Measurements from ENCODE around the gene OTOP1. TPM values are rescaled to one million over a fixed set of nuclear protein-coding genes. Genes with fewer than 3 reads are reported as not detected.
"Not testable (repeated sequence)": the region's sequence is repeated elsewhere in the genome, so short reads cannot be mapped to it uniquely, and the experiment has no call there.

OTOP1 gene
- total and polyA plus RNA-seq, 5 experiments from 2014 or later: not detected

DNA sequence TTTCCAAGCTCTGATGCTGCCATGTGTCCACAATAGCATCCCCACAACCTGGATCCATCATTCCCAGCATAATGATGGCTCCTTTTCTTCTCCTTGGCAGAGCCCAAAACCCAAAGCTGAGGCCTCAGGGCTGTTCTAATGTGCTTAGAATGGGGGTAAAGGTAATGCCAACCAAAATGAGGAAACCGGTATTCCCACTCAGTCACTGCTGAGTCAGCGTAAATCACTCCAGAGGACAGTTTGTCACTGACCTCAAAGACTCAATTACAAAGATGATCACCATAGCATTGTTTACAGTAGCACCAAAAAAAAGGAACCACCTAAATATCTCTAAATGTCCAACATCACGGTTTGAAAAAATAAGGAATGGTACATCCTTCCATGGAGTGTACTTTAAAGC, 41.2 kb downstream of the OTOP1 start:
- DNase-seq (no peak), ATAC-seq (no peak)
- Mint-ChIP-seq H3K36me3 (peaks cover 0 to 2% (median 0%) of the 10 kb centered on the region in 3 donors), H3K4me1 (peaks cover 0 to 5% (median under 1%) of the 10 kb centered on the region in 4 donors), H3K4me3 (no peak overlapping the region), H3K9me3 (peaks cover 0 to 1% (median 0%) of the 10 kb centered on the region in 9 donors), H3K27ac (no peak overlapping the region), H3K27me3 (peaks cover 11 to 60% (median 36%) of the 10 kb centered on the region in 5 donors)
- POLR2A ChIA-PET: no interaction called here

DNA sequence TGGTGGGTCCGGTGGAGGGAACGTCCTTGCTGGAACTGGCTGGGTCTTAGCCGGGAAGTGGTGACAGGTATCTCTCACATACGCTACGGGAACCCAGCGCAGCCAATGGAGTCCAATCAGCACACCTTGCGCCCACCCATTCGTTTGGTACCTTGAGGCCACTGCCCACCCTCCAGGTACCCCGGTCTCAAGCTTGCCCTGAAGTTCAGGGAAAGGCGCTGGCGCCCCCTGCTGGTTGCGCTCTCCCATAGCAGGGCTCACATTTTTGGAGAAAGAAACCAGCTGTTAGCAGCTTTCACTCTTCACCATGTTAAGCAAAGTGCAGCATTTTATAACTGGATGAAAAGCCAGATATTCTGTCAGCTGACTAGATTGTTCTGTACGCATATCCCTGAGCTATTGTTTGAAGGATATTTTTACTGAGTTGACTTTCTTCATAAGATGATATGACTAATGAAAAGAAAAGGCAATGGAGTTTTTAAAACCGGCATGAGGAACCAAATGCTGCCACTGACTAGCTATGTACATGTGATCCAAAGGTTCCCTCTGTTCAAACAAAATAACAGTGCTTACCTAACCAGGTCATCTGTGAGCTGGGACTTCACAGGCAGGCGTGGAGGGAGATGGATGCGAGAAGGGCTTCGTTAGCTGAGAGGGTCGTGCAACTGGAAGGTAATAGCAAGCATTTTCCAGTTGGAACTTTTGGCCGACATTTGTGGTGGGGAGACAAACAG, 43.7 kb downstream of the OTOP1 start:
- H3K4me3 Mint-ChIP-seq: no peak overlapping the region
- peaks cover 0 to 1% (median 0%) of the 10 kb centered on the region in 9 donors for H3K9me3 Mint-ChIP-seq
- ATAC-seq (no peak), DNase-seq (peak in 2 of 10 donors; percentile 9 to 11)
- H3K27ac Mint-ChIP-seq: no peak overlapping the region
- peaks cover 0 to 2% (median 0%) of the 10 kb centered on the region in 3 donors for H3K36me3 Mint-ChIP-seq
- POLR2A ChIA-PET: no interaction called here
- peaks cover 0 to 5% (median under 1%) of the 10 kb centered on the region in 4 donors for H3K4me1 Mint-ChIP-seq
- H3K27me3 Mint-ChIP-seq: peaks cover 20 to 62% (median 38%) of the 10 kb centered on the region in 5 donors

DNA sequence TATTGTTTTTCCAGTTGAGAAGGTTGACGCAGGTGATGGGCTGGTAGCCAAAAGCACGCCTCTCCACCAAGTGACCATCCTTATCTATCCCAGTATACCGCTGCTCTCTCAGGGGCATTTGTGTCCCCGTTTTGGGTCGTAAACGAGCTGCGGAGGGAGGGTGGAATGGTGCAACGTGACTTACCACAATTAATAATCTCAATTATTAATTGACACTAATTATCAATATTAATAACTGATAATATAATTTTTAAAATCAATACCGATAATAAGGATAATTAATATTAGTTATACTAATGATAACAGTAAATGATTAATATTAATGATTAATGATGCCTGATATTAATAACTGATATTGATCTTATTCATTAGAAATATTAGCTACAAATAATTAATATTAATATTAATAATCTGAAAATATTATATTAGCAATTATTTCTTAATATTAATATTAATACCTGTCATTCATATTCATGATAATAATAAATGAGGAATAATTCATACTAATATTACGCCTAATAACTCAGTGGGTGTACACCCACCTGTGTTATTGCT, 56.1 kb downstream of the OTOP1 start:
- no peak for DNase-seq
- POLR2A ChIA-PET: no interaction called here
- Mint-ChIP-seq H3K4me3 (no peak overlapping the region), H3K4me1 (no peaks in the 10 kb centered on the region), H3K27me3 (peaks cover 0 to 33% (median 18%) of the 10 kb centered on the region in 5 donors), H3K27ac (no peak overlapping the region), H3K9me3 (peaks cover 0 to 4% (median 0%) of the 10 kb centered on the region in 9 donors), H3K36me3 (no peaks in the 10 kb centered on the region)
- no peak for ATAC-seq

DNA sequence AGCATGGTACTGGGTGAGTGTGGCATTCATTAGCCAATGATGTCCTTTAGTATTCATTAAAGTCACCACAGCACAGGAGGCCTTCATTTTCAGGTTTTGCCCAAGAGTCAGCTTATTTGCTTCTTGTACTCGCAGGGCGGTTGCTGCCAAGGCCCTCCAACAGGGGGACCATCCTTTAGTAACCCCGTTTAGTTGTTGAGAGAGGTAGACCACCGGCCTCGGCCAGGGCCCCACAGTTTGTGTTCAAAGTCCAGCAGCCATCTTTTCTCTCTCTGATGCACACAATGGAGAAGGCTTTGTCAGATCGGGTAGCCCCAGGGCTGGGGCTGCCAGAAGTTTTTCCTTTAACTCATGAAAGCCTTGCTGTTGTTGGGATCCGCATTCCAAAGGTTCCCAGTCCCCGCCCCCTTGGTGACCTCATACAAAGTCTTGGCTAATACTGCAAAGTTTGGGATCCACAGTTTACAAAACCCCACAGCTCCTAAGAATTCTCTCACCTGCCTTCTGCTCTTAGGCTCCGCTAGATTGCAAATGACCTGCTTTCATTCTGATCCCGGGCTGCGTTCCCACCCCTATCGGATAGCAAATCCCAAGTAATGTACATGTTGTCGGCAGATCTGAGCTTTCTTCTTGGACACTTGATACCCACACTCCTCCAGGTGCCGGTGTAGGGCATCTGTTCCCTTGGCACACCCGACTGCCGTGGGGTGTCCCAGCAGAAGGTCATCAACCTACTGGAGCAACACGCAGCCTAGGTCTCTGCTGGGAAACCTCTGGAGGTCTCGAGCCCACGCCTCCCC, 58.5 kb downstream of the OTOP1 start:
- H3K4me3 Mint-ChIP-seq, H3K4me1 Mint-ChIP-seq, H3K9me3 Mint-ChIP-seq, H3K36me3 Mint-ChIP-seq, DNase-seq, H3K27ac Mint-ChIP-seq, ATAC-seq, POLR2A ChIA-PET: not testable (repeated sequence)
- peaks cover 0 to 28% (median 14%) of the 10 kb centered on the region in 5 donors for H3K27me3 Mint-ChIP-seq

DNA sequence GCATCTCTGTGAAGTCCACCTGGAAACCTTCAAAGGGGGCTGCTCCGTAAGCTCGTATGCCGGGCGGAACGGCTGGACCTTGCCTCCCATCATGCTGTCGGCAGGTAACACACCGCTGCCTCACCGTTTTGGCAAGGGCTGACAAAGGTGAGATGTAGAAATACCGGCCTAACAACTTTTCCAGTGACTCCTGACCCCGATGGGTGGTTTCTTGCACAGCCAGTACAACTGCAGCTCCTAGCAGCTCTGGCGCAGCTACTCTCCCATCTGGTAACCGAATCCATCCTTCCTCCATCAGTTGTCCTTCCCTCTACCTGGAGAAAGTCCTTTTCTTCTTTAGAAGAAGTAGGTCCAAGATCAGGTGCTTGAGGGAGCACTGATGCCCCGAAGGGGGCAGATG, 59.7 kb downstream of the OTOP1 start:
- POLR2A ChIA-PET, H3K36me3 Mint-ChIP-seq, H3K4me3 Mint-ChIP-seq, ATAC-seq, H3K27ac Mint-ChIP-seq, H3K9me3 Mint-ChIP-seq, H3K4me1 Mint-ChIP-seq, DNase-seq: not testable (repeated sequence)
- peaks cover 0 to 28% (median 14%) of the 10 kb centered on the region in 5 donors for H3K27me3 Mint-ChIP-seq

DNA sequence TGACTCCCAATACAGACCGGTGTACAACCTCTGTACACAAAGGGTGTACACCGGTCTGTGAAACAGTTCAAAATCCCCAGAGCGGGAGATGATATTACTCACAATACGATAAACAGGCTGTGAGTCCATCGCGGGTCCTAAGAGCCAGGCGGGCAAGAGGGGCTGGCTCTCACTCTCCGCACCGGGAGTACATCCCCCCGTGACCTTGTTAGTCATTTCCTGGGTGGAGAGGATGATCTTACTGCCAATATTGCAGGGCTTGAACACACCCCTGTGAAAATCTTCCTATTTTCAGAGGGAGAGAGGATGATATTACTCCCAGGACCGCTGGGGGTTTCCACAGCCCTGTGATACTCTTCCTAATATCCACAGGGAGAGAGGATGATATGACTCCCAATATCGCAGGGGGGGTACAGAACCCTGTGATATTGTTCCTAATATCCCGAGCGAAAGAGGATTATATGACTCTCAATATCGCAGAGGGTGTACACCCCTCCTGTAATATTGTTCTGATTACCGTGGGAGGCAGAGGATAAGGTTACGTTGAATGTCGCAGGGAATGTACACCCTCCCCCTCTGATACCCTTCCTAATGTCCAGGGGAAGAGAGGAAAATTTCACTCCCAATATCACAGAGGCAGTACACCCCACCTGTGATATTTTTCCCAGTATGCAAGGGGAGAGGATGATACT, 60.9 kb downstream of the OTOP1 start:
- H3K36me3 Mint-ChIP-seq, H3K4me1 Mint-ChIP-seq, ATAC-seq, DNase-seq, H3K9me3 Mint-ChIP-seq, H3K4me3 Mint-ChIP-seq, H3K27ac Mint-ChIP-seq, POLR2A ChIA-PET: not testable (repeated sequence)
- peaks cover 0 to 24% (median 14%) of the 10 kb centered on the region in 5 donors for H3K27me3 Mint-ChIP-seq

DNA sequence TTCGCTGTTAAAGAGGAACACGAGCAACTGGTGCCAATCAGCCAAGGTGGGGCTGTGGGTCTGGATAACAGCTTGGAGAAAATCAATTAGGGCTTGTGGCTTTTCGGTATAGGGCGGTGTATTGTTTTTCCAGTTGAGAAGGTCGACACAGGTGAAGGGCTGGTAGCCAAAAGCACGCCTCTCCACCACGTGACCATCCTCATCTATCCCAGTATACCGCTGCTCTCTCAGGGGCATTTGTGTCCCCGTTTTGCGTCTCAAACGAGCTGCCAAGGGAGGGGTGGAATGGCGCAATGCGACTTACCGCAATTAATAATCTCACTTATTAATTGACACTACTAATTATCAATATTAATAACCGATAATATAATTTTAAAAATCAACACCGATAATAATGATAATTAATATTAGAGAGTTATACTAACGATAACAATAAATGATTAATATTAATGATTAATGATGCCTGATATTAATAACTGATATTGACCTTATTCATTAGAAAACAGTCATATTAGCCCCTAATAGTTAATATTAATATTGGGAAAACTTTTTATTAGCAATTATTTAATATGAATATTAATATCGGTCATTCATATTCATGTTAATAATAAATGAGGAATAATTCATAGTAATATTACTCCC, 62.1 kb downstream of the OTOP1 start:
- POLR2A ChIA-PET, ATAC-seq, DNase-seq: not testable (repeated sequence)

DNA sequence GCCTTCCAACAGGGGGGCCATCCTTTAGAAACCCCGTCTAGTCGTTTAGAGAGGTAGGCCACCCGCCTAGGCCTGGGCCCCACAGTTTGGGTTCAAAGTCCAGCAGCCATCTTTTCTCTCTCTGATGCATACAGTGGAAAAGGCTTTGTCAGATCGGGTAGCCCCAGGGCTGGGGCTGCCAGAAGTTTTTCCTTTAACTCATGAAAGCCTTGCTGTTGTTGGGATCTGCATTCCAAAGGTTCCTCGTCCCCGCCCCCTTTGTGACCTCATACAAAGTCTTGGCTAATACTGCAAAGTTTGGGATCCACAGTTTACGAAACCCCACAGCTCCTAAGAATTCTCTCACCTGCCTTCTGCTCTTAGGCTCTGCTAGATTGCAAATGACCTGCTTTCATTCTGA, 64.5 kb downstream of the OTOP1 start:
- H3K36me3 Mint-ChIP-seq, H3K4me3 Mint-ChIP-seq, DNase-seq, H3K9me3 Mint-ChIP-seq, H3K4me1 Mint-ChIP-seq, ATAC-seq, POLR2A ChIA-PET, H3K27ac Mint-ChIP-seq: not testable (repeated sequence)
- peaks cover 0 to 25% (median 16%) of the 10 kb centered on the region in 5 donors for H3K27me3 Mint-ChIP-seq

More for the DNA sequence above, 62.1 kb downstream of the OTOP1 start:
- not testable (repeated sequence) for H3K9me3 Mint-ChIP-seq, H3K36me3 Mint-ChIP-seq, H3K4me1 Mint-ChIP-seq, H3K4me3 Mint-ChIP-seq, H3K27ac Mint-ChIP-seq
- peaks cover 0 to 30% (median 18%) of the 10 kb centered on the region in 5 donors for H3K27me3 Mint-ChIP-seq

DNA sequence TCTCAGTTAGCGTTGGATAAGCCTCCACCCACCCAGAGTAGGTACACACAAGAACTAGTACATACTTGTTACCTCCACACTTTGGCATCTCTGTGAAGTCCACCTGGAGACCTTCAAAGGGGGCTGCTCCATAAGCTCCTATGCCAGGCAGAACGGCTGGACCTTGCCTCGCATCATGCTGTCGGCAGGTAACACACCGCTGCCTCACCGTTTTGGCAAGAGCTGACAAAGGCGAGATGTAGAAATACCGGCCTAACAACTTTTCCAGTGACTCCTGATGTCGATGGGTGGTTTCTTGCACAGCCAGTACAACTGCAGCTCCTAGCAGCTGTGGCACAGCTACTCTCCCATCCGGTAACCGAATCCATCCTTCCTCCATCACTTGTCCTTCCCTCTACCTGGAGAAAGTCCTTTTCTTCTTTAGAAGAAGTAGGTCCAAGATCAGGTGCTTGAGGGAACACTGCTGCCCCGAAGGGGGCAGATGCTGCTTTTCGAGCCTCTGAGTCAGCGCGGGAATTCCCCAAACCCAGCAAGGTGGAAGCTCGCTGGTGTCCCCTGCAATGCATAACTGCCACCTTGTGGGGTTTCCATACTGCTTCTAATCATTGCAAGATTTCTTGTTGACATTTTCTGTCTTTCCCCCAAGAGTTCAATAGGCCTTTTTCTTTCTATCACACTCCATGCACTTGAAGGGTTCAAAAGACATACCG, 65.6 kb downstream of the OTOP1 start:
- H3K36me3 Mint-ChIP-seq, H3K4me1 Mint-ChIP-seq, DNase-seq, ATAC-seq, H3K9me3 Mint-ChIP-seq, H3K27ac Mint-ChIP-seq, H3K4me3 Mint-ChIP-seq, POLR2A ChIA-PET: not testable (repeated sequence)
- peaks cover 0 to 22% (median 14%) of the 10 kb centered on the region in 5 donors for H3K27me3 Mint-ChIP-seq

DNA sequence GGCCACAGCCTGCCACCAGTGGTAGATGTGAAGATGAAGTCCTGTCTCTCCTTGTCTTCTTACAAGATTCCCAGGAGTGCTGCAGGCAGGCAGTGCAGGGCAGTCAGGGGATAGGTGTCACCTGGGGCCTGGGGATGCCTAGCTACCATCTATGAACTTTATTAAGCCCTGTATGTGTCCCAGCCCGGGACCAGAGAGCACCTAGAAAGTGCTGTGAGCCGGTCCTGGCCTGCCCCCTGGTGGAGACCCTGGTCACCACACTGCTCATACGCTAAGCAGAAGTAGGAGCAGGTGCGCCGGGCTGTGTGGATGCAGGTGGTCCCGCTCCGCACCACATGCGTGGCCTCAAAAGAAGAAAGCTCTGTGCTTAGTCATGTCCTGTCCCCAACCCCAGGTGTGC, 81.1 kb downstream of the OTOP1 start:
- H3K27me3 Mint-ChIP-seq: peaks cover 0 to 62% (median 0%) of the 10 kb centered on the region in 5 donors
- H3K27ac Mint-ChIP-seq, POLR2A ChIA-PET, H3K9me3 Mint-ChIP-seq, H3K36me3 Mint-ChIP-seq, H3K4me1 Mint-ChIP-seq, ATAC-seq: not testable (repeated sequence)
- peak in 1 of 10 donors; percentile 31 for DNase-seq
- H3K4me3 Mint-ChIP-seq: peak overlapping the region in 1 of 10 donors; percentile 34

DNA sequence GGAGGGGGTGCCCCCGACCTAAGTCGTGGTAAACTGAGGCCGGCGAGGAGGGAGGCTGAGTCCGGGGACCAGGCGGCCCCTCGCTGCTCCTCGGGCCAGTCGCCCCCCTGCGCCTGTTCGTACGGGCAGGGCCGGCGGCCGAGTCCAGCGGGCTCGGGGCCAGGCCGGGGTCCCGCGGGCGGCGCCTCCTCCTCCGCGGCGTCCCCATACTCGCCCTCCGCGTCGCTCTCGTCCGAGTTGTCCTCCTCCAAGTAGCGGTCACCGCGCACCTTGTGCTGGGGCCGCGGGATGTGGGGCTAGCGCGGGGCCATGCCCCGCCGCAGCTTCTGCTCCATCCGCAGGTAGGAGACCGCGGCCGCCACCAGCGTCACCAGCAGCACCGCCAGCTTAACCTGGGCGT, 83.4 kb downstream of the OTOP1 start:
- Mint-ChIP-seq H3K27me3 (peaks cover 0 to 61% (median 0%) of the 10 kb centered on the region in 5 donors), H3K4me3 (peak overlapping the region in 2 of 10 donors; percentile 41 to 50)
- H3K36me3 Mint-ChIP-seq, ATAC-seq, H3K27ac Mint-ChIP-seq, POLR2A ChIA-PET, H3K9me3 Mint-ChIP-seq, H3K4me1 Mint-ChIP-seq, DNase-seq: not testable (repeated sequence)

DNA sequence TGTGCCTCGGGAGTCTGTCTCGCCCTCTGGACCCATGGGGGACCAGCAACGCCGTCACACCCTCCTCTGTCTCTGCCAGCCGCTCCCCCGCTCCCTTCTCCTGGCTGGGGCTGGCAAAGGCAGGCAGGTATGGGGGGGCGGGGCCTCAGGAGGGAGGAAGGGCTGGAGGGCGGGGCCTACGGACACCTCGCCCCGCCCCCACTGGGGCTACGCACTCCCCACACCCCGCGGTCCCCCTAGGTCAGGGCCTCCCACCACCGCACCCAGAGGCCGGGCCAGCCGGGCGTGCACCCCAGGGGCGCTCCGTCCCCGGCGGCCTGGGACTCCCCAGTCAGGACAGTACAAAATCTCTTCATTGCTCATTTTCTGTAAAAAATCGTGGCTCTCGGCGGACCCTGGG, 84.0 kb downstream of the OTOP1 start:
- POLR2A ChIA-PET, H3K36me3 Mint-ChIP-seq, H3K4me1 Mint-ChIP-seq, H3K9me3 Mint-ChIP-seq, DNase-seq, ATAC-seq, H3K27ac Mint-ChIP-seq: not testable (repeated sequence)
- Mint-ChIP-seq H3K4me3 (peak overlapping the region in 1 of 10 donors; percentile 41), H3K27me3 (peaks cover 0 to 56% (median 0%) of the 10 kb centered on the region in 5 donors)

Data from naive thymus-derived CD8-positive, alpha-beta T cell (primary cell).